A673 (cell line): ENCODE data around the gene CNTN1.

ENCODE experiments used
- EZH2 ChIP-seq: fragments of 200-600 bp; sonication (generic); IDR thresholded peaks from 2 replicates; pipeline ENCODE4 v1.6.1; 2017; ENCODE audit warnings: borderline replicate concordance, low read depth, mild to moderate bottlenecking, mixed read lengths, antibody characterized with exemption, low read length; ENCODE audit not compliant: poor library complexity, severe bottlenecking
- TF ChIP-seq, protein P1 (sequence below): fragments of 300-800, 200-600 bp; sonication (generic); conservative IDR thresholded peaks from 2 replicates; pipeline ENCODE4 v1.5.1; 2017; ENCODE audit warnings: low read depth, mild to moderate bottlenecking, antibody characterized with exemption, low read length, moderate library complexity, mixed read lengths

GRCh38 chr12:40643976-40644375, 48.3 kb upstream of the CNTN1 start:
- TF ChIP-seq, protein P1, sequence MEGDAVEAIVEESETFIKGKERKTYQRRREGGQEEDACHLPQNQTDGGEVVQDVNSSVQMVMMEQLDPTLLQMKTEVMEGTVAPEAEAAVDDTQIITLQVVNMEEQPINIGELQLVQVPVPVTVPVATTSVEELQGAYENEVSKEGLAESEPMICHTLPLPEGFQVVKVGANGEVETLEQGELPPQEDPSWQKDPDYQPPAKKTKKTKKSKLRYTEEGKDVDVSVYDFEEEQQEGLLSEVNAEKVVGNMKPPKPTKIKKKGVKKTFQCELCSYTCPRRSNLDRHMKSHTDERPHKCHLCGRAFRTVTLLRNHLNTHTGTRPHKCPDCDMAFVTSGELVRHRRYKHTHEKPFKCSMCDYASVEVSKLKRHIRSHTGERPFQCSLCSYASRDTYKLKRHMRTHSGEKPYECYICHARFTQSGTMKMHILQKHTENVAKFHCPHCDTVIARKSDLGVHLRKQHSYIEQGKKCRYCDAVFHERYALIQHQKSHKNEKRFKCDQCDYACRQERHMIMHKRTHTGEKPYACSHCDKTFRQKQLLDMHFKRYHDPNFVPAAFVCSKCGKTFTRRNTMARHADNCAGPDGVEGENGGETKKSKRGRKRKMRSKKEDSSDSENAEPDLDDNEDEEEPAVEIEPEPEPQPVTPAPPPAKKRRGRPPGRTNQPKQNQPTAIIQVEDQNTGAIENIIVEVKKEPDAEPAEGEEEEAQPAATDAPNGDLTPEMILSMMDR: no peak
- TF ChIP-seq EZH2: no peak
